ENCODE measurements around the gene RPL37A.

Gene RPL37A

GRCh38 chr2:216465579-216466195 lies 33.0 kb upstream of the RPL37A start:
- POLR2A ChIA-PET (ENCODE audit: low non-redundant PET) = no interaction called here
- DNase-seq (ENCODE audit: low spot score) = no peak

GRCh38 chr2:216467845-216468244 lies 30.8 kb upstream of the RPL37A start:
- TF ChIP-seq CTCF (conservative IDR thresholded peaks at IDR 0.05; ENCODE audit: low read depth) = no peak
- CTCF ChIA-PET = interaction anchor here (0.6 kb wide), 1 partner anchor 28 kb away, joined by 4 read pairs; no protein-coding TSS in a partner anchor
- POLR2A ChIA-PET (ENCODE audit: low non-redundant PET) = no interaction called here
- no peak overlapping the region for H3K27ac ChIP-seq
- no peak for DNase-seq (ENCODE audit: low spot score)

More at GRCh38 chr2:216465579-216466195, 33.0 kb upstream of the RPL37A start:
- no peak for TF ChIP-seq CTCF (conservative IDR thresholded peaks at IDR 0.05; ENCODE audit: low read depth)
- CTCF ChIA-PET = no interaction called here
- H3K27ac ChIP-seq = no peak overlapping the region

DNA sequence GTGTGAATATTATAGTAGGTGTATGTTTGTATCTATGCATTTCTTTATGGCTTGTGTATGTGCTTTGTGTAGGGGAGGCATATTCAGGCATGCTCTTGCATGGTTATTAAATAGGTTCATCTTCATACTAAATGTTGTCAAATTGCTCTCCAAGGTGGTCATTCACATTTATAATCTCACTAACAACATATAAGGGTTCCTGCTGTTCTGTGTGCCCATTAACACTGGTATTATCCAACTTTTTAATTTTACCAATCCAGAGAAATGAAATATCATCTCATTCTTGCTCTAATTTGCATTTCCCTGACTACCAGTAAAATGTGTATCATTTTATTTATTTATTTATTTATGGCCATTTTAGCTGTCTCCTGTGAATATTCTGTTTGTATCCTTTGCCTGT lies 29.0 kb upstream of the RPL37A start:
- CTCF ChIA-PET = interaction anchor here (0.7 kb wide), 1 partner anchor 94 kb away, joined by 3 read pairs; no protein-coding TSS in a partner anchor
- POLR2A ChIA-PET (ENCODE audit: low non-redundant PET) = no interaction called here
- DNase-seq (ENCODE audit: low spot score) = no peak

DNA sequence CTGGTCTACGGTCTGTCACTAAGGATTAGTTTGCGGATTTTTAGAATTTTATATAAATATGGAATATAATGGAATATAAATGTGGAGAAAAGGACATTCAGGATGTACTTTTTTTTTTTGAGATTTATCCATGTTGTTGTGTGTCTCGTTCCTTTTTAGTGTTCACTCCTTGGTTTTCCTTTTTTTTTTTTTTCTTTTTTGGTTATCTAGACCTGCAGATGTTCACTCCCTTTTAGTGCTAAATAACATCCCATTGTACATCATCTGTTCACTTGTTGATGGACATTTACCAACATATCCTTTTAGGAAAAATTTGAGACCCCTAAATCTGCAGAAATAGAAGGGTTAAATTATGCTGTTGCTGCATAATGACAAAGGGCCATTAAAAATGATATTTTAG lies 25.5 kb upstream of the RPL37A start:
- CTCF ChIA-PET = no interaction called here
- no peak overlapping the region for H3K27ac ChIP-seq
- no peak for DNase-seq (ENCODE audit: low spot score)
- POLR2A ChIA-PET (ENCODE audit: low non-redundant PET) = no interaction called here
- no peak for TF ChIP-seq CTCF (conservative IDR thresholded peaks at IDR 0.05; ENCODE audit: low read depth)

More for the DNA sequence above, 29.0 kb upstream of the RPL37A start:
- TF ChIP-seq CTCF (conservative IDR thresholded peaks at IDR 0.05; ENCODE audit: low read depth) = no peak
- H3K27ac ChIP-seq = no peak overlapping the region

- DNase-seq (ENCODE audit: low spot score) = no peak
- ChIA-PET POLR2A (ENCODE audit: low non-redundant PET) (no interaction called here), CTCF (no interaction called here)
- no peak for TF ChIP-seq CTCF (conservative IDR thresholded peaks at IDR 0.05; ENCODE audit: low read depth)
- no peak overlapping the region; the same call in 1 of the 2 replicates for H3K27ac ChIP-seq
Measured at GRCh38 chr2:216474925-216475670, 23.5 kb upstream of the RPL37A start.

- no peak for TF ChIP-seq CTCF (conservative IDR thresholded peaks at IDR 0.05; ENCODE audit: low read depth)
- no peak overlapping the region; the same call in 1 of the 2 replicates for H3K27ac ChIP-seq
- POLR2A ChIA-PET (ENCODE audit: low non-redundant PET) = no interaction called here
- no peak for DNase-seq (ENCODE audit: low spot score)
- CTCF ChIA-PET = no interaction called here
Measured at GRCh38 chr2:216475767-216476166, 22.9 kb upstream of the RPL37A start.

All from RWPE1 (cell line).